ENCODE measurements around the gene PLXND1.

The PLXND1 gene

DNA sequence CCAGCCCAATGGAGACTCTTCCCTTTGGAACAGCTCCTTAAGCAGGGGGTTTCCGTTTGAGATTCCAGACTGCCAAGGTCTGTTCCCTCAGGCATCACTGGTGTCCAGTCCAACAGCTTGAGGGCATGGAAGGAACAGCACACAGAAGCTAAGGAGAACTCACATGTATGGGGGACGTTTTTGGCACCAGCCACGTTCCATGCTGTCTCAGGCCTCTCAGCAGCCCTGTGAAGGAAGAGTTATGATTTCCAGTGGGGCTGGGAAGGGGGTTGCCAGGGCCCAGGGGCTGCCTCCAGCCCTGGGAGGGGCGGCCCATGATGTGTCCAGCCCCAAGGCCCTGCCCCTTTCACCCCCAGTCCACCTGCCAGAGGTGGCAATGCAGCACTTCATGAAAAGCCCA lies 85.5 kb downstream of the PLXND1 start:
- Histone ChIP-seq H3K36me3 (peaks cover 0 to 51% (median 27%) of the 10 kb centered on the region in 3 donors), H3K27ac (no peak overlapping the region), H3K4me3 (no peak overlapping the region), H3K27me3 (no peaks in the 10 kb centered on the region), H3K4me1 (no peaks in the 10 kb centered on the region), H3K9me3 (no peaks in the 10 kb centered on the region)
- intact Hi-C loops (cut with DNase I; ENCODE audit: low total_unique reads) = no loop called here
- TF ChIP-seq, protein P1, sequence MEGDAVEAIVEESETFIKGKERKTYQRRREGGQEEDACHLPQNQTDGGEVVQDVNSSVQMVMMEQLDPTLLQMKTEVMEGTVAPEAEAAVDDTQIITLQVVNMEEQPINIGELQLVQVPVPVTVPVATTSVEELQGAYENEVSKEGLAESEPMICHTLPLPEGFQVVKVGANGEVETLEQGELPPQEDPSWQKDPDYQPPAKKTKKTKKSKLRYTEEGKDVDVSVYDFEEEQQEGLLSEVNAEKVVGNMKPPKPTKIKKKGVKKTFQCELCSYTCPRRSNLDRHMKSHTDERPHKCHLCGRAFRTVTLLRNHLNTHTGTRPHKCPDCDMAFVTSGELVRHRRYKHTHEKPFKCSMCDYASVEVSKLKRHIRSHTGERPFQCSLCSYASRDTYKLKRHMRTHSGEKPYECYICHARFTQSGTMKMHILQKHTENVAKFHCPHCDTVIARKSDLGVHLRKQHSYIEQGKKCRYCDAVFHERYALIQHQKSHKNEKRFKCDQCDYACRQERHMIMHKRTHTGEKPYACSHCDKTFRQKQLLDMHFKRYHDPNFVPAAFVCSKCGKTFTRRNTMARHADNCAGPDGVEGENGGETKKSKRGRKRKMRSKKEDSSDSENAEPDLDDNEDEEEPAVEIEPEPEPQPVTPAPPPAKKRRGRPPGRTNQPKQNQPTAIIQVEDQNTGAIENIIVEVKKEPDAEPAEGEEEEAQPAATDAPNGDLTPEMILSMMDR (IDR thresholded peaks at IDR 0.05) = no peak
- no peak for DNase-seq

DNA sequence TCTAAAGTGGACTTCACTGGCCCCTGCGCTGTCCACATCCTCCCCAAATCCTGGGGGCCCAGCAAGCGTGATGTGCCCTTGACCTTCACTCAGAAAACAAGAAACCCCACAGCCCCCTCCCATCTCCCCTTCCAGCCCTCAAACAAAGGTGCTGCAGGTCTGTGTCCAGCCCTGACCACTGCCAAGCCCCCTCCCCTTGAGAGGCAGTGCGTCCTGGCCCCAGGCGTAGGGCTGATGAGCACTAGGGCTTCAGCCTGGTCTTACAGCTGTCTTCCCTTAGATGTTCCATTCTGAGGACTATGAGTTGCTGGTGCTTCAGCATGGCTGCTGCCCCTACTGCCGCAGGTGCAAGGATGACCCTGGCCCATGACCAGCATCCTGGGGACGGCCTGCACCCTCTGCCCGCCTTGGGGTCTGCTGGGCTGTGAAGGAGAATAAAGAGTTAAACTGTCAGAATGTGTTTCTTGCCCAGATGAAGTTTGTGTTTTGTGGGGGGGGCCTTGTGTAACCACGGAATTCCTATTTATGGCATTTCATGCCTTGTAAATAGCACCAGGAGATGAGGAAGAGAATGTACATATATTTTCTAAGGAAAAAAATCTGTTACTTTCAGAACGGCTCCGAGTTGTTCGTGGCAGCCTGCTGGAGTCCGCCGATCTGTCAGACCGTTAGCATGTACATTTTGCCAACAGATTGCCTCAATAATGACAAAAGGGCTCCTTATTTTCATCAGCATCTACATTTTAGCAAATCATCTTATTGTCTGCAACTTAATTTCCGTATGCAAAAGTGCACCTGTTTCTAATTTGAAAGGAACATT lies 86.4 kb downstream of the PLXND1 start:
- intact Hi-C loops (cut with DNase I; ENCODE audit: low total_unique reads) = no loop called here
- H3K9me3 ChIP-seq = no peaks in the 10 kb centered on the region
- DNase-seq = no peak
- TF ChIP-seq, protein P1 (IDR thresholded peaks at IDR 0.05) = no peak
- H3K27me3 ChIP-seq = no peaks in the 10 kb centered on the region
- H3K4me3 ChIP-seq = no peak overlapping the region
- H3K27ac ChIP-seq = no peak overlapping the region
- peaks cover 0 to 58% (median 32%) of the 10 kb centered on the region in 3 donors for H3K36me3 ChIP-seq
- H3K4me1 ChIP-seq = no peaks in the 10 kb centered on the region

DNA sequence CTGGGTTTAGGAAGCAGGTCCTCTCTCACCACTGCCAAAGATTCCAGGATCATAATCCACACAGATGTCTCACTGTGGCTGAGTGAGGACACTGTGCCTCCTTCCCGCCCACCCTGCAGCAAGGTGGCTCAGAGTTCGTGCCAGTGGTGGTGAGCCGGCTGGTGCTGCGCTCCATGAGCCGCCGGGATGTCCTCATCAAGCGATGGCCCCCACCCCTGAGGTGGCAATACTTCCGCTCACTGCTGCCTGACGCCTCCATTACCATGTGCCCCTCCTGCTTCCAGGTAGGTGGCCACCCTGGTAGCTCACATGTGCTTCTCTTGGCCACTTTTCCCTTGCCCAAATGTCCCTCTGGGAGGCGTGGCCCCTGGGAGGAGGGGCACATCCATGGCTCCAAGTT lies 87.0 kb downstream of the PLXND1 start:
- Histone ChIP-seq H3K27me3 (no peaks in the 10 kb centered on the region), H3K4me1 (no peaks in the 10 kb centered on the region), H3K36me3 (peaks cover 0 to 65% (median 39%) of the 10 kb centered on the region in 3 donors), H3K4me3 (no peak overlapping the region), H3K9me3 (no peaks in the 10 kb centered on the region), H3K27ac (no peak overlapping the region)
- DNase-seq = no peak
- TF ChIP-seq, protein P1 (IDR thresholded peaks at IDR 0.05) = no peak
- intact Hi-C loops (cut with DNase I; ENCODE audit: low total_unique reads) = no loop called here

DNA sequence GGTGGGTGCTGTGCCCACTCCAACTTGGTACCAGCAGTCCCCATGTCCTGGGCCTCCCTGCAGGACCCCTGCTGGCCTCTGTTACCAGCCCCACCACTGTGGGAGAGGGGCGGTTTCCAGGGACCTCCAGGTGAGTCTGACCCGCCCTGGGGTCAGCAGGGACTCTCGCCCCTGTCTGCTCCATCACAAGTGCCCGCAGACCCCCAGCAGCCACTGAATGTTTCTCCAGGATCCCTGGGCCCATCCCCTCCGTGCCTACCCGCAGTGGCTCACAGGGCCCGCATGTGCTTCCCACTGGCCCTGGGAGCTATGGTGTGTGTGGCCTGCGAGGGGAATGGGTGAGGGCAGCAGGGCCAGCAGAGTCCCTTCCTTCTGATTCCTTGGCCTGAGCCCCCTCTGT lies 87.9 kb downstream of the PLXND1 start:
- intact Hi-C loops (cut with DNase I; ENCODE audit: low total_unique reads) = no loop called here
- no peak for DNase-seq
- Histone ChIP-seq H3K36me3 (peaks cover 0 to 74% (median 48%) of the 10 kb centered on the region in 3 donors), H3K4me3 (no peak overlapping the region), H3K27ac (no peak overlapping the region), H3K4me1 (no peaks in the 10 kb centered on the region), H3K9me3 (no peaks in the 10 kb centered on the region), H3K27me3 (no peaks in the 10 kb centered on the region)
- TF ChIP-seq, protein P1 (IDR thresholded peaks at IDR 0.05) = no peak

DNA sequence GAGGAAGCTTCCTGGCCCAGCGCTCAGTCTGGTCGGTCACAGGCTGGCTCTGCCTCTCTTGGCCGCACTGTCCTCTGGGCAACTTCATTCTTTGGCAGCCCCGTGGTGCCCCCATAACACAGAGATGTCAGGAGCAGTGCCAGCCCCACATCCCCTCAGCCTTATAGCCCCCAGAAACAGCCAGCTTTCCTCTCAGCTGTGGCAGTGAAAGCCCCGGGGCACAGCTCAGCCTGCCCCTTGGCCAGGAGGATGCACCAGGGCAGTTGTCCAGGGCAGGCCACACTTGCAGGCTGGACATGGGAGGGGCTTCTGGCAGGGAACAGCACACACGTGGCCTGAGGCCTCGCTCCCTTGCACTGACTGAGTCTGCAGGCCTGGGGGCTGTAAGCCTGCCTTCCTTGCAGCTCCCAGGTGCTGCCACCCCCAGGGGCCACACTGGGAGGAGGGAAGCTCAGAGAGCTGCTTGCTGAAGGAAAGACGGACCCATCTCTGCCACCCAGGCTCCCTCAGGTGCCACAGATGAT lies 88.4 kb downstream of the PLXND1 start:
- no peak overlapping the region for H3K4me3 ChIP-seq
- no peak for DNase-seq
- no peak overlapping the region for H3K27ac ChIP-seq
- H3K36me3 ChIP-seq = peaks cover 0 to 78% (median 50%) of the 10 kb centered on the region in 3 donors
- no peaks in the 10 kb centered on the region for H3K9me3 ChIP-seq
- intact Hi-C loops (cut with DNase I; ENCODE audit: low total_unique reads) = no loop called here
- H3K27me3 ChIP-seq = no peaks in the 10 kb centered on the region
- TF ChIP-seq, protein P1 (IDR thresholded peaks at IDR 0.05) = no peak
- H3K4me1 ChIP-seq = no peaks in the 10 kb centered on the region
